DOHH2 (cell line): ENCODE measurements around the gene PHOSPHO1.

Experiments
- CTCF ChIP-seq: fragments of 200-600 bp; sonication (generic); IDR thresholded peaks from one replicate; pipeline ENCODE4 v1.5.1; 2014; ENCODE audit warnings: antibody characterized with exemption, mild to moderate bottlenecking, low read depth, low read length; ENCODE audit not compliant: poor library complexity, severe bottlenecking
- EZH2phosphoT487 ChIP-seq: fragments of 200-600 bp; sonication (generic); IDR thresholded peaks from 2 replicates; pipeline ENCODE4 v1.6.1; 2017; ENCODE audit warnings: borderline replicate concordance, mild to moderate bottlenecking, antibody characterized with exemption, low read length, moderate library complexity, mixed read lengths

GRCh38 chr17:49260011-49260816 is 29.6 kb upstream of the PHOSPHO1 start:
- TF ChIP-seq CTCF (no peak), EZH2phosphoT487 (0 out of 2 replicates have a peak, but pooled peaks have one; percentile 29)
